Breast epithelium (tissue), 4 donors: ENCODE results near the gene SULT1C2. TPM values are rescaled to one million over a fixed set of nuclear protein-coding genes. Genes with fewer than 3 reads are reported as not detected.

Source experiments
- DNase-seq, 2 donors: peaks; one replicate each; pipeline ENCODE4 v3.0.0-alpha.2; 2019; ENCODE audit warnings: low spot score in 2 of 2
- H3K27ac ChIP-seq, 2 donors: fragments of 200-600 bp; sonication (generic) in 1 of 2; one replicate each; pipeline ENCODE4 v1.5.1; 2016 to 2019; ENCODE audit warnings: mild to moderate bottlenecking in 1 of 2
- H3K27me3 ChIP-seq, 2 donors: fragments of 200-600 bp; sonication (generic) in 1 of 2; one replicate each; pipeline versions ENCODE4 v1.5.1 to v1.6.0; 2017 to 2019; ENCODE audit warnings: control low read depth in 1 of 2, mild to moderate bottlenecking in 1 of 2
- H3K36me3 ChIP-seq: fragments of 200-600 bp; one replicate; pipeline ENCODE4 v1.5.1; 2019
- H3K4me1 ChIP-seq, 2 donors: fragments of 200-600 bp; sonication (generic); one replicate each; pipeline ENCODE4 v1.5.1; 2016 to 2019; ENCODE audit warnings: control low read depth in 1 of 2
- H3K4me3 ChIP-seq, 3 donors: fragments of 200-600 bp; sonication (generic); 1 replicate in 2 of 3; 2 replicates in 1 of 3; pipeline ENCODE4 v1.5.1; 2016 to 2019; ENCODE audit warnings: mild to moderate bottlenecking in 3 of 3, moderate library complexity in 2 of 3
- H3K9me3 ChIP-seq, 2 donors: fragments of 200-600 bp; sonication (generic) in 1 of 2; one replicate each; pipeline ENCODE4 v1.5.1; 2016 to 2019; ENCODE audit warnings: control low read depth in 1 of 2
- POLR2A ChIP-seq: fragments of 450-650 bp; IDR thresholded peaks from one replicate; pipeline ENCODE4 v1.6.1; 2016; ENCODE audit warnings: antibody characterized with exemption, mild to moderate bottlenecking, moderate library complexity
- POLR2AphosphoS5 ChIP-seq, 3 donors: sonication (generic); formaldehyde crosslinking; IDR thresholded peaks; one replicate each; pipeline ENCODE4 v1.6.1; 2017; ENCODE audit warnings: antibody characterized with exemption in 3 of 3
- intact Hi-C: fragments of 100-400 bp; cut with DNase I; formaldehyde crosslinking; loops from one replicate; pipeline ENCODE4 v1.15.1; 2023; ENCODE audit warnings: low total_unique reads
- total RNA-seq, 3 donors: library from RNA; depleted of rRNA; stranded (reverse); fragments of >200 nt; gene quantifications; one replicate each; pipeline ENCODE4 v1.1.0, GENCODE V29; 2016
- TF ChIP-seq, protein P1 (sequence below), 3 donors: fragments of 450-650 bp; IDR thresholded peaks; one replicate each; pipeline ENCODE4 v1.5.1; 2016 to 2017; ENCODE audit warnings: antibody characterized with exemption in 3 of 3, mild to moderate bottlenecking in 3 of 3, moderate library complexity in 3 of 3

The SULT1C2 gene
- total RNA-seq, 3 donors from 2014 or later: 1.2 to 1.9 TPM; not detected in 1

DNA sequence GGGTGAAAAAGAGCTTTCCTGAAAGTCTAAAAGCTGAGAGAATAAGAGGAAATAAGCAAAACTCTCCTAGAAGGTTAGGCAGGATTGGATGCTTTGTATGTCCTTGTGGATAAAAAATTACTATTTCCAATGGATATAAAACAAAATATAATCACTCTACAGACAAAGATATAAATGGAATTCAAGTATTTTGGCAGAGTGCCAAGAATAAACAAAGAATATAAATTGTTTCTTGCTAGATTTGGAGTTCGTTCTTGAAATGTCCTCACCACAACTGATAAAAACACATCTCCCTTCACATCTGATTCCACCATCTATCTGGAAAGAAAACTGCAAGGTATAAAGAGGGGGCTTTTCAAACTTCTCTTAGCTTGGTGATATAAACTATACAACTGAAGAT, 35.6 kb upstream of the SULT1C2 start:
- H3K36me3 ChIP-seq: no peaks in the 10 kb centered on the region
- H3K27me3 ChIP-seq: no peaks in the 10 kb centered on the region
- no peaks in the 10 kb centered on the region for H3K9me3 ChIP-seq
- intact Hi-C loops: no loop called here
- no peak for DNase-seq
- H3K4me3 ChIP-seq: no peak overlapping the region
- H3K27ac ChIP-seq: no peak overlapping the region
- H3K4me1 ChIP-seq: no peaks in the 10 kb centered on the region
- TF ChIP-seq POLR2A (no peak), POLR2AphosphoS5 (IDR thresholded peaks at IDR 0.05) (no peak)
- TF ChIP-seq, protein P1, sequence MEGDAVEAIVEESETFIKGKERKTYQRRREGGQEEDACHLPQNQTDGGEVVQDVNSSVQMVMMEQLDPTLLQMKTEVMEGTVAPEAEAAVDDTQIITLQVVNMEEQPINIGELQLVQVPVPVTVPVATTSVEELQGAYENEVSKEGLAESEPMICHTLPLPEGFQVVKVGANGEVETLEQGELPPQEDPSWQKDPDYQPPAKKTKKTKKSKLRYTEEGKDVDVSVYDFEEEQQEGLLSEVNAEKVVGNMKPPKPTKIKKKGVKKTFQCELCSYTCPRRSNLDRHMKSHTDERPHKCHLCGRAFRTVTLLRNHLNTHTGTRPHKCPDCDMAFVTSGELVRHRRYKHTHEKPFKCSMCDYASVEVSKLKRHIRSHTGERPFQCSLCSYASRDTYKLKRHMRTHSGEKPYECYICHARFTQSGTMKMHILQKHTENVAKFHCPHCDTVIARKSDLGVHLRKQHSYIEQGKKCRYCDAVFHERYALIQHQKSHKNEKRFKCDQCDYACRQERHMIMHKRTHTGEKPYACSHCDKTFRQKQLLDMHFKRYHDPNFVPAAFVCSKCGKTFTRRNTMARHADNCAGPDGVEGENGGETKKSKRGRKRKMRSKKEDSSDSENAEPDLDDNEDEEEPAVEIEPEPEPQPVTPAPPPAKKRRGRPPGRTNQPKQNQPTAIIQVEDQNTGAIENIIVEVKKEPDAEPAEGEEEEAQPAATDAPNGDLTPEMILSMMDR (IDR thresholded peaks at IDR 0.05): no peak

DNA sequence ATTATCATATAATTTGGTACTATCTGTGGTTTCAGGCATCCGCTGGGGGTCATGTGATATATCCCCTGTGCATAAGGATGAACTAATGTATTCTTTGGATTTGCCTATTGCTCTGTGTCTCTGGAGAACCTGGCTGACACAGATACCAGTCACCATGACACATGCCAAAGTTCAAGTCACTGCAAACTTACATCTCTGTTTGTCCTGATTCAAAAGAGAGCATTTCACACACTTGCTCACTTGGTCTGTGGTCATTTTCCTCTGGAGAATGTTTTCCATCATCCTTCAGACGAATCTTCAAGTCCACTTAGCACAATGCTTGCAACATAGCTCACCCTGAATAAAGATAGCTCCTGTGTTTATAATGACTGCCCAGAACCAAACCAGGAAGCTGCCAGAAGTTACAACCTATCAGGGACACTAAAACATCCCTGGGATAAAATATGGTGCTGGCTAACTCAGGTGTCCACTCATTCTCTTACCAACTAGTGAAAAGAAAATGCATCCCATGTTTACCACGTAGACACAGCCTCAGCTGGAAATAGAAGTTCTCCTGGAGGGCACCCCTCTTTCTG, 30.9 kb upstream of the SULT1C2 start:
- intact Hi-C loops: no loop called here
- no peak for DNase-seq
- TF ChIP-seq, protein P1 (IDR thresholded peaks at IDR 0.05): no peak
- TF ChIP-seq POLR2A: no peak
- TF ChIP-seq POLR2AphosphoS5 (IDR thresholded peaks at IDR 0.05): no peak
- no peaks in the 10 kb centered on the region for H3K9me3 ChIP-seq
- H3K36me3 ChIP-seq: no peaks in the 10 kb centered on the region
- no peak overlapping the region for H3K27ac ChIP-seq
- H3K27me3 ChIP-seq: no peaks in the 10 kb centered on the region
- H3K4me3 ChIP-seq: no peak overlapping the region
- no peaks in the 10 kb centered on the region for H3K4me1 ChIP-seq

DNA sequence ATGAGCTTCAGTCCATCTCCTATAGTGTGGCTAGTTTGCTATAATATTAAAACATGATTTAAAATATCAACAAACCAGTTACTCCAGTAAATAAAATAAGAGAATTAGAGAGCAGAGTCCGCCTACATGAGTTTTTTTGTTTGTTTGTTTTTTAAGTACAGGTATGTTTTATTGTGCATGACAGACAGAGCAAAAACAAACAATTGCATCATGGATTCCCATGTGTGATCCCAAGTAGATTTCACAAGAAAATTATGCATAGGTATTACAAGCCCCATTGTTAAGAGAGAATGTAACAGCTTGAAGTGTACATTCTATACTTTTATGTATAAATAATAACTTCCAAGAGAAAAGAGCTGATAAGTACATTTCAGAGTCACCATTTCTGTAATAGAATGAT, 27.9 kb upstream of the SULT1C2 start:
- Histone ChIP-seq H3K4me1 (no peaks in the 10 kb centered on the region), H3K27me3 (no peaks in the 10 kb centered on the region), H3K27ac (no peak overlapping the region), H3K4me3 (no peak overlapping the region), H3K36me3 (no peaks in the 10 kb centered on the region), H3K9me3 (no peaks in the 10 kb centered on the region)
- no peak for TF ChIP-seq POLR2A
- no peak for DNase-seq
- intact Hi-C loops: no loop called here

DNA sequence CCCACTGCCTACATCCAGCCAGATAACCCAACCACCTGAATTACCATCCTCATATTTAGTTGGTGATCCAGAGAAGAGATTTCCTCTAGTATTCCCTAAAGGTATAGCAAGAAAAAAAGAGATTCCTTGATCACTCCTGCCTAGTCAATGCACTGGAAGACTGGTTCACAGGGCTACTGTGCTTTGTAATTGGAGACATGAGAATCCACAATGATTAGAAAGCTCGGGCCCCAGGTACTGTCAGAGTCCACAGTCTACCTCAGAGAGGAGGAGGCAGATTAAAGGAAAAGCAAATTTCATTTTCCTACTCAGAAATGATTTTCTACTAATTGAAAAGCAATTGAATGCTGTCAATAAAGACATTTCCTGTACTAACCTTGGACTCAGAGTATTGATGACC, 26.7 kb upstream of the SULT1C2 start:
- TF ChIP-seq POLR2AphosphoS5 (IDR thresholded peaks at IDR 0.05) (no peak), POLR2A (no peak)
- TF ChIP-seq, protein P1 (IDR thresholded peaks at IDR 0.05): no peak
- H3K27ac ChIP-seq: no peak overlapping the region
- DNase-seq: no peak
- H3K27me3 ChIP-seq: no peaks in the 10 kb centered on the region
- H3K4me3 ChIP-seq: no peak overlapping the region
- no peaks in the 10 kb centered on the region for H3K4me1 ChIP-seq
- intact Hi-C loops: no loop called here
- no peaks in the 10 kb centered on the region for H3K36me3 ChIP-seq
- H3K9me3 ChIP-seq: no peaks in the 10 kb centered on the region

DNA sequence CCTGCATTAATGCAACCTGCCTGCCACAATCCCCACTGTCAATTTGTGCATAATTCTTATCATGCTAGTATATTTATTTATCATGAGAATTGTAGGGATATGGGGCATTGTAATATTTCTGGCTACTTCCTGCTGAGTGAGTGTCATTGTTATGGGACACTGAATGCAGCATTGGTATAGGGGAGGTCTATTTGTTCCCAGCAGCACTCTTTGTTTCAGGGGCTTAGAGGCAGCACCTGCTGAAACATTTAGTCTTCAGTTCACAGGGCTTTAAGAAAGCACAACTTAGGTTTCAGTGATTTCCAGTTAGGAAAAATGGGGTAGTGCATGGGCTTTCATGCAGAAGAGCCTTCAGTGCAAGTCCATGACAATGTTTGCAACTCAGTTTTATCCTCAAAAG, 25.3 kb upstream of the SULT1C2 start:
- Histone ChIP-seq H3K27ac (no peak overlapping the region), H3K4me1 (no peaks in the 10 kb centered on the region), H3K9me3 (no peaks in the 10 kb centered on the region), H3K4me3 (no peak overlapping the region), H3K36me3 (no peaks in the 10 kb centered on the region), H3K27me3 (no peaks in the 10 kb centered on the region)
- no peak for DNase-seq
- intact Hi-C loops: no loop called here
- no peak for TF ChIP-seq POLR2A
- TF ChIP-seq POLR2AphosphoS5 (IDR thresholded peaks at IDR 0.05): no peak
- TF ChIP-seq, protein P1 (IDR thresholded peaks at IDR 0.05): no peak

DNA sequence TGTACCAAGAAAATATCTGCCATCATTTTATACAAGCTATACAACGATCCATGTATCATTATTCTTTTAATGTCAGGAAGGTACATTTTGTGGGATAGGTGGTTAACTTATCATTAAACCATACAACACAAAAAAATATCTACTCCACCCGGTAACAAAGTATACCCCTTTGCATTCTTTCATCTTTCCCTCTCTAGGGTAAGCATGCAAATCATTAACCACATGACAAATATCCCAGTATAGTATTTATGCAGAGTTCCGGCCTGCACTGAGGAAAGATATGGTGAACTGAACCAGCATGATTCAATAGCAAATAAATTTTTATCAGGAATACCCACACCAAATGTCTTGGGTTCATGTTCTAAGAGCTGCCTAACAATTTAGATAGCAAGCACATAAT, 22.5 kb upstream of the SULT1C2 start:
- Histone ChIP-seq H3K27ac (no peak overlapping the region), H3K27me3 (no peaks in the 10 kb centered on the region), H3K36me3 (no peaks in the 10 kb centered on the region), H3K4me3 (no peak overlapping the region), H3K9me3 (no peaks in the 10 kb centered on the region), H3K4me1 (no peaks in the 10 kb centered on the region)
- no peak for DNase-seq
- intact Hi-C loops: no loop called here
- TF ChIP-seq, protein P1 (IDR thresholded peaks at IDR 0.05): no peak
- TF ChIP-seq POLR2AphosphoS5 (IDR thresholded peaks at IDR 0.05) (no peak), POLR2A (no peak)
